K562 (cell line): ENCODE measurements around the gene CCR8. TPM values are rescaled to one million over a fixed set of nuclear protein-coding genes. Genes with fewer than 3 reads are reported as not detected.
A peak's percentile ranks its signal among the peaks of the same experiment; 100 is the strongest.
"Not testable (repeated sequence)": the region's sequence is repeated elsewhere in the genome, so short reads cannot be mapped to it uniquely, and the experiment has no call there.

Source experiments
- E2F3 ChIP-seq: fragments of 250-450 bp; sonication (Bioruptor Pico); IDR thresholded peaks from 2 replicates; pipeline ENCODE4 v1.4.0; 2020; ENCODE audit warnings: mild to moderate bottlenecking
- HMG20B ChIP-seq: fragments of 250-450 bp; sonication (Bioruptor Pico); IDR thresholded peaks from 2 replicates; pipeline ENCODE4 v1.5.0; 2021; ENCODE audit warnings: mild to moderate bottlenecking
- KLF6 ChIP-seq: fragments of 250-450 bp; sonication (Bioruptor Pico); IDR thresholded peaks from 2 replicates; pipeline ENCODE4 v1.4.0; 2020; ENCODE audit warnings: mild to moderate bottlenecking, moderate library complexity, borderline replicate concordance
- SRF ChIP-seq, 2 experiments: fragments of 250-450, 450-650 bp in 1 of 2; sonication (Bioruptor Pico) in 1 of 2; sonication (generic) in 1 of 2; formaldehyde crosslinking; IDR thresholded peaks; 2 replicates each; pipeline versions ENCODE4 v1.5.0 to v1.5.1; 2020 to 2022; ENCODE audit warnings: mild to moderate bottlenecking in 1 of 2, missing genetic modification reagents in 1 of 2
- ZNF175 ChIP-seq: fragments of 200-800 bp; sonication (Bioruptor generic); IDR thresholded peaks from 2 replicates; pipeline ENCODE4 v1.6.1; 2016; ENCODE audit warnings: low read depth, mild to moderate bottlenecking, missing genetic modification characterization, missing compliant biosample characterization
- polyA plus RNA-seq, 8 experiments: library from polyadenylated mRNA; depleted of rRNA in 4 of 8; stranded (reverse) in 5 of 8; unstranded in 3 of 8; fragments of >200 nt; fragmentation: Nextera tagmentation in 2 of 8; fragmentation: Illumina TruSeq in 1 of 8; extraction: Ambion mirVana in 2 of 8; extraction: Trizol in 1 of 8; gene quantifications; 2 replicates each; pipeline versions ENCODE4 v1.2.1 to v1.2.3, GENCODE V29; 2011 to 2014; ENCODE audit warnings: inconsistent platforms in 1 of 8, missing spikeins in 1 of 8
- total RNA-seq, 7 experiments: library from RNA; depleted of rRNA in 6 of 7; stranded (reverse); fragments of >200 nt in 6 of 7; fragmentation: Illumina TruSeq in 2 of 7; extraction: Trizol in 2 of 7; gene quantifications; 2 replicates each; pipeline versions ENCODE4 v1.2.1 to v1.2.3, GENCODE V29; 2011 to 2021; ENCODE audit warnings: low replicate concordance in 1 of 7
- TF ChIP-seq, protein P1 (sequence below): fragments of 450-650 bp; formaldehyde crosslinking; IDR thresholded peaks from 2 replicates; pipeline ENCODE4 v1.4.0; 2020; ENCODE audit warnings: mild to moderate bottlenecking, moderate library complexity
- TF ChIP-seq, protein P2 (sequence below), 3 experiments: fragments of 200-800 bp in 1 of 3; fragments of 250-450 bp in 1 of 3; fragments of 450-650 bp in 1 of 3; sonication (Bioruptor Pico) in 1 of 3; sonication (Bioruptor generic) in 1 of 3; formaldehyde crosslinking in 1 of 3; IDR thresholded peaks; 2 replicates each; pipeline versions ENCODE4 v1.6.1 to v1.8.0; 2016 to 2022; ENCODE audit warnings: mild to moderate bottlenecking in 2 of 3, missing genetic modification characterization in 2 of 3, missing compliant biosample characterization in 1 of 3, moderate library complexity in 1 of 3
- TF ChIP-seq, protein P3 (sequence below): fragments of 250-450 bp; sonication (Bioruptor Pico); IDR thresholded peaks from 2 replicates; pipeline ENCODE4 v1.4.0; 2020; ENCODE audit warnings: mild to moderate bottlenecking, moderate library complexity
- TF ChIP-seq, protein P4 (sequence below): fragments of 450-650 bp; formaldehyde crosslinking; IDR thresholded peaks from 2 replicates; pipeline ENCODE4 v1.4.0; 2020; ENCODE audit warnings: mild to moderate bottlenecking, moderate library complexity
- TF ChIP-seq, protein P5 (sequence below), 2 experiments: IDR thresholded peaks in 1 of 2; conservative IDR thresholded peaks in 1 of 2; 2 replicates each; pipeline ENCODE4 v1.6.1; 2016; ENCODE audit warnings: low read depth in 2 of 2, mild to moderate bottlenecking in 1 of 2, missing compliant biosample characterization in 1 of 2, missing genetic modification characterization in 1 of 2, moderate library complexity in 1 of 2

CCR8 gene
- total and polyA plus RNA-seq, 9 of the 15 experiments (the other 6 are each of a cell fraction or from before 2014, with no cell fraction given) = not detected

DNA sequence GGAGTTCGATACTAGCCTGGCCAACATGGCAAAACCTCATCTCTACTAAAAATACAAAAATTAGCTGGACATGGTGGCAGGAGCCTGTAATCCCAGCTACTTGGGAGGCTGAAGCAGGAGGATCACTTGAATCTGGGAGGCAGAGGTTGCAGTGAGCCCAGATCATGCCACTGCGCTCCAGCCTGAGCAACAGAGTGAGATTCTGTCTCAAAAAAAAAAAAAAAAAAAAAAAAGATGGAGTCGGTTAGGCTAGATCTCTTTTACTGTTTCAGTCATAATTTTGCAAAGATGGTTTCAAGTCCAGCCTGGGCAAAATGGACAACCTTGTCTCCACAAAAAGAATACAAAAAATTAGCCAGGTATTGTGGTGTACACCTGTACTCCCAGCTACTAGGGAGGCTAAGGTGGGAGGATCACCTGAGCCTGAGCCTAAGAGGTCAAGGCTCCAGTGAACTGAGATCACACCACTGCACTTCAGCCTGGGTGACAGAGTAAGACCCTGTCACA, 7.2 kb upstream of the CCR8 start (continued):
- TF ChIP-seq, protein P1, sequence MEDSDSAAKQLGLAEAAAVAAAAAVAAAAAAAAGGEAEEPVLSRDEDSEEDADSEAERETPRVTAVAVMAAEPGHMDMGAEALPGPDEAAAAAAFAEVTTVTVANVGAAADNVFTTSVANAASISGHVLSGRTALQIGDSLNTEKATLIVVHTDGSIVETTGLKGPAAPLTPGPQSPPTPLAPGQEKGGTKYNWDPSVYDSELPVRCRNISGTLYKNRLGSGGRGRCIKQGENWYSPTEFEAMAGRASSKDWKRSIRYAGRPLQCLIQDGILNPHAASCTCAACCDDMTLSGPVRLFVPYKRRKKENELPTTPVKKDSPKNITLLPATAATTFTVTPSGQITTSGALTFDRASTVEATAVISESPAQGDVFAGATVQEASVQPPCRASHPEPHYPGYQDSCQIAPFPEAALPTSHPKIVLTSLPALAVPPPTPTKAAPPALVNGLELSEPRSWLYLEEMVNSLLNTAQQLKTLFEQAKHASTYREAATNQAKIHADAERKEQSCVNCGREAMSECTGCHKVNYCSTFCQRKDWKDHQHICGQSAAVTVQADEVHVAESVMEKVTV (CRISPR knock-in tag) = 0 out of 2 replicates have a peak, but pooled peaks have one; percentile 20
- peak; percentile 83 for TF ChIP-seq E2F3
- peak; percentile 97 for TF ChIP-seq ZNF175
- TF ChIP-seq KLF6 (CRISPR knock-in tag) = peak; percentile 93
- TF ChIP-seq SRF (CRISPR knock-in tag; IDR thresholded peaks at IDR 0.05) = peak in 1 of 2 experiments; percentile 65; a peak in 2 of 4 replicates
- TF ChIP-seq, protein P2, sequence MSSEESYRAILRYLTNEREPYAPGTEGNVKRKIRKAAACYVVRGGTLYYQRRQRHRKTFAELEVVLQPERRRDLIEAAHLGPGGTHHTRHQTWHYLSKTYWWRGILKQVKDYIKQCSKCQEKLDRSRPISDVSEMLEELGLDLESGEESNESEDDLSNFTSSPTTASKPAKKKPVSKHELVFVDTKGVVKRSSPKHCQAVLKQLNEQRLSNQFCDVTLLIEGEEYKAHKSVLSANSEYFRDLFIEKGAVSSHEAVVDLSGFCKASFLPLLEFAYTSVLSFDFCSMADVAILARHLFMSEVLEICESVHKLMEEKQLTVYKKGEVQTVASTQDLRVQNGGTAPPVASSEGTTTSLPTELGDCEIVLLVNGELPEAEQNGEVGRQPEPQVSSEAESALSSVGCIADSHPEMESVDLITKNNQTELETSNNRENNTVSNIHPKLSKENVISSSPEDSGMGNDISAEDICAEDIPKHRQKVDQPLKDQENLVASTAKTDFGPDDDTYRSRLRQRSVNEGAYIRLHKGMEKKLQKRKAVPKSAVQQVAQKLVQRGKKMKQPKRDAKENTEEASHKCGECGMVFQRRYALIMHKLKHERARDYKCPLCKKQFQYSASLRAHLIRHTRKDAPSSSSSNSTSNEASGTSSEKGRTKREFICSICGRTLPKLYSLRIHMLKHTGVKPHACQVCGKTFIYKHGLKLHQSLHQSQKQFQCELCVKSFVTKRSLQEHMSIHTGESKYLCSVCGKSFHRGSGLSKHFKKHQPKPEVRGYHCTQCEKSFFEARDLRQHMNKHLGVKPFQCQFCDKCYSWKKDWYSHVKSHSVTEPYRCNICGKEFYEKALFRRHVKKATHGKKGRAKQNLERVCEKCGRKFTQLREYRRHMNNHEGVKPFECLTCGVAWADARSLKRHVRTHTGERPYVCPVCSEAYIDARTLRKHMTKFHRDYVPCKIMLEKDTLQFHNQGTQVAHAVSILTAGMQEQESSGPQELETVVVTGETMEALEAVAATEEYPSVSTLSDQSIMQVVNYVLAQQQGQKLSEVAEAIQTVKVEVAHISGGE (CRISPR knock-in tag; IDR thresholded peaks at IDR 0.05) = peak in 1 of 3 experiments; percentile 16; a peak in 1 of 6 replicates
- TF ChIP-seq, protein P3, sequence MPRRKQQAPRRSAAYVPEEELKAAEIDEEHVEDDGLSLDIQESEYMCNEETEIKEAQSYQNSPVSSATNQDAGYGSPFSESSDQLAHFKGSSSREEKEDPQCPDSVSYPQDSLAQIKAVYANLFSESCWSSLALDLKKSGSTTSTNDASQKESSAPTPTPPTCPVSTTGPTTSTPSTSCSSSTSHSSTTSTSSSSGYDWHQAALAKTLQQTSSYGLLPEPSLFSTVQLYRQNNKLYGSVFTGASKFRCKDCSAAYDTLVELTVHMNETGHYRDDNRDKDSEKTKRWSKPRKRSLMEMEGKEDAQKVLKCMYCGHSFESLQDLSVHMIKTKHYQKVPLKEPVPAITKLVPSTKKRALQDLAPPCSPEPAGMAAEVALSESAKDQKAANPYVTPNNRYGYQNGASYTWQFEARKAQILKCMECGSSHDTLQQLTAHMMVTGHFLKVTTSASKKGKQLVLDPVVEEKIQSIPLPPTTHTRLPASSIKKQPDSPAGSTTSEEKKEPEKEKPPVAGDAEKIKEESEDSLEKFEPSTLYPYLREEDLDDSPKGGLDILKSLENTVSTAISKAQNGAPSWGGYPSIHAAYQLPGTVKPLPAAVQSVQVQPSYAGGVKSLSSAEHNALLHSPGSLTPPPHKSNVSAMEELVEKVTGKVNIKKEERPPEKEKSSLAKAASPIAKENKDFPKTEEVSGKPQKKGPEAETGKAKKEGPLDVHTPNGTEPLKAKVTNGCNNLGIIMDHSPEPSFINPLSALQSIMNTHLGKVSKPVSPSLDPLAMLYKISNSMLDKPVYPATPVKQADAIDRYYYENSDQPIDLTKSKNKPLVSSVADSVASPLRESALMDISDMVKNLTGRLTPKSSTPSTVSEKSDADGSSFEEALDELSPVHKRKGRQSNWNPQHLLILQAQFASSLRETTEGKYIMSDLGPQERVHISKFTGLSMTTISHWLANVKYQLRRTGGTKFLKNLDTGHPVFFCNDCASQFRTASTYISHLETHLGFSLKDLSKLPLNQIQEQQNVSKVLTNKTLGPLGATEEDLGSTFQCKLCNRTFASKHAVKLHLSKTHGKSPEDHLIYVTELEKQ (CRISPR knock-in tag) = peak; percentile 97
- 0 out of 2 replicates have a peak, but pooled peaks have one; percentile 50 for TF ChIP-seq HMG20B (CRISPR knock-in tag)
- TF ChIP-seq, protein P4, sequence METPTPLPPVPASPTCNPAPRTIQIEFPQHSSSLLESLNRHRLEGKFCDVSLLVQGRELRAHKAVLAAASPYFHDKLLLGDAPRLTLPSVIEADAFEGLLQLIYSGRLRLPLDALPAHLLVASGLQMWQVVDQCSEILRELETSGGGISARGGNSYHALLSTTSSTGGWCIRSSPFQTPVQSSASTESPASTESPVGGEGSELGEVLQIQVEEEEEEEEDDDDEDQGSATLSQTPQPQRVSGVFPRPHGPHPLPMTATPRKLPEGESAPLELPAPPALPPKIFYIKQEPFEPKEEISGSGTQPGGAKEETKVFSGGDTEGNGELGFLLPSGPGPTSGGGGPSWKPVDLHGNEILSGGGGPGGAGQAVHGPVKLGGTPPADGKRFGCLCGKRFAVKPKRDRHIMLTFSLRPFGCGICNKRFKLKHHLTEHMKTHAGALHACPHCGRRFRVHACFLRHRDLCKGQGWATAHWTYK (CRISPR knock-in tag) = peak; percentile 84; the same call in 1 of the 2 replicates
- TF ChIP-seq, protein P5, sequence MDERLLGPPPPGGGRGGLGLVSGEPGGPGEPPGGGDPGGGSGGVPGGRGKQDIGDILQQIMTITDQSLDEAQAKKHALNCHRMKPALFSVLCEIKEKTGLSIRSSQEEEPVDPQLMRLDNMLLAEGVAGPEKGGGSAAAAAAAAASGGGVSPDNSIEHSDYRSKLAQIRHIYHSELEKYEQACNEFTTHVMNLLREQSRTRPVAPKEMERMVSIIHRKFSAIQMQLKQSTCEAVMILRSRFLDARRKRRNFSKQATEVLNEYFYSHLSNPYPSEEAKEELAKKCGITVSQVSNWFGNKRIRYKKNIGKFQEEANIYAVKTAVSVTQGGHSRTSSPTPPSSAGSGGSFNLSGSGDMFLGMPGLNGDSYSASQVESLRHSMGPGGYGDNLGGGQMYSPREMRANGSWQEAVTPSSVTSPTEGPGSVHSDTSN (CRISPR knock-in tag; IDR thresholded peaks at IDR 0.05; ENCODE audit: low read depth) = not testable (repeated sequence)
- TF ChIP-seq, protein P5 (tag; conservative IDR thresholded peaks at IDR 0.05; ENCODE audit: low read depth) = peak; percentile 65
